Thoracic aorta (tissue), 2 donors: Measurements from ENCODE around the gene PDE9A. TPM values are rescaled to one million over a fixed set of nuclear protein-coding genes. Genes with fewer than 3 reads are reported as not detected.

Experiments
- ATAC-seq: fragments of 150-250 bp; one replicate; pipeline ENCODE4 v1.8.0; 2017; ENCODE audit warnings: low read depth; ENCODE audit not compliant: insufficient number of reproducible peaks, low FRiP score
- DNase-seq: peaks from one replicate; pipeline ENCODE4 v3.0.0-alpha.2; 2020; ENCODE audit warnings: low spot score
- H3K27ac ChIP-seq, 2 donors: fragments of 200-600 bp; sonication (generic); 1 replicate in 1 of 2; 2 replicates in 1 of 2; pipeline ENCODE4 v1.5.1; 2016; ENCODE audit warnings: mild to moderate bottlenecking in 2 of 2, moderate library complexity in 2 of 2
- H3K27me3 ChIP-seq: fragments of 200-600 bp; sonication (generic); replicated peaks from 2 replicates; pipeline ENCODE4 v1.6.0; 2016; ENCODE audit warnings: mild to moderate bottlenecking; ENCODE audit not compliant: insufficient read depth
- H3K36me3 ChIP-seq: fragments of 200-600 bp; sonication (generic); one replicate; pipeline ENCODE4 v1.5.1; 2016
- H3K4me1 ChIP-seq, 2 donors: fragments of 200-600 bp; sonication (generic); 1 replicate in 1 of 2; 2 replicates in 1 of 2; pipeline versions ENCODE4 v1.5.1 to v1.6.0; 2016; ENCODE audit warnings: low read depth in 2 of 2, mild to moderate bottlenecking in 1 of 2; ENCODE audit not compliant: control insufficient read depth in 1 of 2
- H3K4me3 ChIP-seq: fragments of 200-600 bp; sonication (generic); 2 replicates; pipeline ENCODE4 v1.5.1; 2016; ENCODE audit warnings: mild to moderate bottlenecking
- H3K9me3 ChIP-seq: fragments of 200-600 bp; sonication (generic); 2 replicates; pipeline ENCODE4 v1.5.1; 2016
- CTCF ChIP-seq: fragments of 200-600 bp; sonication (generic); IDR thresholded peaks from one replicate; pipeline ENCODE4 v1.5.1; 2019; ENCODE audit warnings: antibody characterized with exemption
- total RNA-seq, 2 donors: library from RNA; depleted of rRNA; stranded (reverse); fragments of >200 nt; gene quantifications; one replicate each; pipeline versions ENCODE4 v1.1.0 to v1.2.3, GENCODE V29; 2016

PDE9A gene
- total RNA-seq, 2 donors from 2014 or later, result 4.2 to 4.7 TPM

GRCh38 chr21:42639646-42640152 lies 13.7 kb upstream of the PDE9A start:
- ATAC-seq (no peak), DNase-seq (no peak)

GRCh38 chr21:42640486-42640885 lies 12.9 kb upstream of the PDE9A start:
- Histone ChIP-seq H3K27me3 (no peaks in the 10 kb centered on the region), H3K36me3 (no peaks in the 10 kb centered on the region), H3K4me3 (no peak overlapping the region), H3K27ac (no peak overlapping the region), H3K9me3 (no peaks in the 10 kb centered on the region), H3K4me1 (no peaks in the 10 kb centered on the region)
- no peak for ATAC-seq
- DNase-seq, result no peak
- TF ChIP-seq CTCF, result no peak

More at GRCh38 chr21:42639646-42640152, 13.7 kb upstream of the PDE9A start:
- TF ChIP-seq CTCF, result no peak
- H3K4me1 ChIP-seq, result no peaks in the 10 kb centered on the region
- H3K9me3 ChIP-seq, result no peaks in the 10 kb centered on the region
- H3K27me3 ChIP-seq, result no peaks in the 10 kb centered on the region
- H3K36me3 ChIP-seq, result no peaks in the 10 kb centered on the region
- no peak overlapping the region for H3K27ac ChIP-seq
- H3K4me3 ChIP-seq, result no peak overlapping the region

- Histone ChIP-seq H3K27ac (no peak overlapping the region), H3K4me1 (no peaks in the 10 kb centered on the region), H3K4me3 (no peak overlapping the region), H3K36me3 (no peaks in the 10 kb centered on the region), H3K9me3 (no peaks in the 10 kb centered on the region), H3K27me3 (no peaks in the 10 kb centered on the region)
- no peak for ATAC-seq
- no peak for TF ChIP-seq CTCF
- DNase-seq, result no peak
Measured at GRCh38 chr21:42641311-42642218, 11.9 kb upstream of the PDE9A start.

GRCh38 chr21:42642219-42642745 lies 11.1 kb upstream of the PDE9A start:
- TF ChIP-seq CTCF, result no peak
- ATAC-seq, result no peak
- no peak overlapping the region for H3K27ac ChIP-seq
- no peak overlapping the region for H3K4me3 ChIP-seq
- H3K4me1 ChIP-seq, result no peaks in the 10 kb centered on the region
- H3K36me3 ChIP-seq, result no peaks in the 10 kb centered on the region
- no peak for DNase-seq
- no peaks in the 10 kb centered on the region for H3K9me3 ChIP-seq
- H3K27me3 ChIP-seq, result no peaks in the 10 kb centered on the region
